ENCODE data around the gene CCR9. TPM values are rescaled to one million over a fixed set of nuclear protein-coding genes. Genes with fewer than 3 reads are reported as not detected.

The CCR9 gene, protein sequence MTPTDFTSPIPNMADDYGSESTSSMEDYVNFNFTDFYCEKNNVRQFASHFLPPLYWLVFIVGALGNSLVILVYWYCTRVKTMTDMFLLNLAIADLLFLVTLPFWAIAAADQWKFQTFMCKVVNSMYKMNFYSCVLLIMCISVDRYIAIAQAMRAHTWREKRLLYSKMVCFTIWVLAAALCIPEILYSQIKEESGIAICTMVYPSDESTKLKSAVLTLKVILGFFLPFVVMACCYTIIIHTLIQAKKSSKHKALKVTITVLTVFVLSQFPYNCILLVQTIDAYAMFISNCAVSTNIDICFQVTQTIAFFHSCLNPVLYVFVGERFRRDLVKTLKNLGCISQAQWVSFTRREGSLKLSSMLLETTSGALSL
- total RNA-seq (2014; rRNA removed; shearing (Covaris generic)) (not detected in 2 replicates), polyA plus RNA-seq (2016; fragmentation: Nextera tagmentation; extraction: Ambion mirVana) (not detected in 2 replicates)

DNA sequence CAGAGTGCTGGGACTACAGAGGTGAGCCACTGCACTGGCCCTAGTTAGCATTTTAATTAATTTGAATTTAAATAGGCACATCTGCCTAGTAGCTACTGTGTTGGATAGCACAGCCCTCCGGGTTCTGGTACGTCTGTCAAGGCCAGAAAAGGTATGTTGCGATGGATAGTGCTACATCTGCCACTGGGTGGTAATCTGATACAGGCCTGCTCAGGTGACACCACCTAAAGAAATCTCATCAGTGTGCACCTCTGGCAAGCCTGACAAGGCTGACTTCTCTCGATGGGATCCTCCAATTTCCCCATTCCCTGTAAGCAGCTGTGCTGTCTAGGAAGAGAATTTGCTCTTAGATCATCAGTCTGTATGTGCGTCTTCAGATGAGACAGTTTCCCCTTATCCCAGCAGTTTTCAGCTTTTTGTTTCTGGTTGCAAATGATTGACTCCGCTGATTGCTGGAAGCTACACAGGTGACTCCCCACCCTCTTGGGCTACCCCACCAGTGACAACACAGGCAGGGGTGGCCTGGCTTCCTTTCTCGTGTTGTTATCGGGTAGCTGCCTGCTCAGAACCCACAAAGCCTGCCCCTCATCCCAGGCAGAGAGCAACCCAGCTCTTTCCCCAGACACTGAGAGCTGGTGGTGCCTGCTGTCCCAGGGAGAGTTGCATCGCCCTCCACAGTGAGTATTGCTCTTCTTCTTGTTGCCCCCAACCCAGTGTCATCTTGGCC, at the start of gene CCR9:
Gene CCR9, plus strand, starts transcription at position 565 of the 727 bp plus-strand sequence. CDS start 8,391 bp downstream, outside the sequence.
- no peaks in the 10 kb centered on the region for H3K36me3 ChIP-seq (ENCODE audit: low read depth)
- H3K9me2 ChIP-seq (ENCODE audit: insufficient read depth): no peaks in the 10 kb centered on the region
- H3K9me3 ChIP-seq (ENCODE audit: low read depth): no peaks in the 10 kb centered on the region
- in situ Hi-C loops (cut with MboI): no loop called here
- no peak within 1 kb of the TSS for H2AFZ ChIP-seq
- H3F3A ChIP-seq (ENCODE audit: insufficient read depth): no peaks in the 10 kb centered on the region
- DNase-seq: no peak
- 0 out of 2 replicates have a peak, but pooled peaks cover under 1% of the 10 kb centered on the region for H3K4me1 ChIP-seq (ENCODE audit: insufficient read depth)
- H3K79me2 ChIP-seq (ENCODE audit: insufficient read depth): no peaks in the 10 kb centered on the region
- TF ChIP-seq EZH2 (IDR thresholded peaks at IDR 0.05; ENCODE audit: insufficient read depth, poor library complexity, severe bottlenecking) (no peak), EZH2phosphoT487 (IDR thresholded peaks at IDR 0.05; ENCODE audit: insufficient read depth, low read depth) (no peak)
- no peak within 1 kb of the TSS for H3K4me3 ChIP-seq
- H3K9ac ChIP-seq: no peak within 1 kb of the TSS
- no peaks in the 10 kb centered on the region for H4K20me1 ChIP-seq (ENCODE audit: insufficient read depth)
- H3K4me2 ChIP-seq (ENCODE audit: unreplicated experiment): no peak within 1 kb of the TSS
- 53 to 58% methylated on average over 9 of the region's 9 CpGs for WGBS, 2 experiments (ENCODE audit: low coverage in 1 of 2, low lambda C conversion rate in 2 of 2, missing lambda C conversion rate in 2 of 2)
- no peak within 1 kb of the TSS for H3K27ac ChIP-seq
- H3K27me3 ChIP-seq (replicated peaks; ENCODE audit: insufficient read depth): peaks cover 36% of the 10 kb centered on the region

- peaks cover 7% of the 10 kb centered on the region; the same call in 1 of the 2 replicates for H3K4me1 ChIP-seq (ENCODE audit: insufficient read depth)
- no peaks in the 10 kb centered on the region for H4K20me1 ChIP-seq (ENCODE audit: insufficient read depth)
- no peaks in the 10 kb centered on the region for H3K27me3 ChIP-seq (replicated peaks; ENCODE audit: insufficient read depth)
- no peak for DNase-seq
- no peak overlapping the region for H3K27ac ChIP-seq
- H3F3A ChIP-seq (ENCODE audit: insufficient read depth): no peaks in the 10 kb centered on the region
- H3K9me2 ChIP-seq (ENCODE audit: insufficient read depth): no peaks in the 10 kb centered on the region
- no peak overlapping the region for H3K4me3 ChIP-seq
- H3K4me2 ChIP-seq (ENCODE audit: unreplicated experiment): no peak overlapping the region
- H3K9ac ChIP-seq: no peak overlapping the region
- H3K9me3 ChIP-seq (ENCODE audit: low read depth): no peaks in the 10 kb centered on the region
- peaks cover 17% of the 10 kb centered on the region; the same call in 1 of the 2 replicates for H3K79me2 ChIP-seq (ENCODE audit: insufficient read depth)
- peaks cover 14% of the 10 kb centered on the region; the same call in 1 of the 2 replicates for H3K36me3 ChIP-seq (ENCODE audit: low read depth)
- WGBS, 2 experiments (ENCODE audit: low coverage in 1 of 2, low lambda C conversion rate in 2 of 2, missing lambda C conversion rate in 2 of 2): 89 to 94% methylated on average over 1 of the region's 1 CpG
- no peak for TF ChIP-seq EZH2phosphoT487 (IDR thresholded peaks at IDR 0.05; ENCODE audit: insufficient read depth, low read depth)
- in situ Hi-C loops (cut with MboI): no loop called here
- no peak overlapping the region for H2AFZ ChIP-seq
Measured at GRCh38 chr3:45838466-45838865, 47.9 kb upstream of the CCR9 start.

DNA sequence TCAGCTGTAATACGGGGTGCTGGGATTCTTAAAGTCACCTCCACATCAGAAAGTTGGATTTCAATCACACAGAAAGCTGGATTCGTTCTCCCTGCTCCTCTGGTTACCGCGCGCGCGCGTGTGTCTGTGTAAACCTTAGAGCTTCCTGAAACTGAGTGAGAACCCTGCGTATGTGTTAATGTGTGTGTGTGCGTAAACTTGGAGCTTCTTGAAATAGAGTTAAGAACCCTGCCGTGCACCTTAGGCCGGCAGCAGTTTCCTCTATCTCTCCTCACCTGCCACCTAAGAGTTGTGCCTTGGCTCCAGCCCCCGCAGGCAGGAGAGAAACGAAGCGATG, 45.0 kb upstream of the CCR9 start:
- H3K27ac ChIP-seq: peak overlapping the region; percentile 90
- no peak for TF ChIP-seq EZH2 (IDR thresholded peaks at IDR 0.05; ENCODE audit: insufficient read depth, poor library complexity, severe bottlenecking)
- TF ChIP-seq EZH2phosphoT487 (IDR thresholded peaks at IDR 0.05; ENCODE audit: insufficient read depth, low read depth): no peak

GRCh38 chr3:45841757-45842491, 44.4 kb upstream of the CCR9 start, which contains the start of gene LZTFL1:
Gene LZTFL1, minus strand, starts transcription at chr3:45842119. Its CDS starts 128 bp downstream, at chr3:45841991.
- Histone ChIP-seq H3K9me2 (ENCODE audit: insufficient read depth) (no peaks in the 10 kb centered on the region), H3K36me3 (ENCODE audit: low read depth) (no peaks in the 10 kb centered on the region), H3K27ac (peak within 1 kb of the TSS; percentile 90), H3K4me1 (ENCODE audit: insufficient read depth) (peaks cover 7% of the 10 kb centered on the region; the same call in 1 of the 2 replicates), H3K4me3 (peak within 1 kb of the TSS; percentile 99), H3K4me2 (ENCODE audit: unreplicated experiment) (peak within 1 kb of the TSS; percentile 89), H2AFZ (peak within 1 kb of the TSS; percentile 95), H3F3A (ENCODE audit: insufficient read depth) (no peaks in the 10 kb centered on the region), H3K9ac (peak within 1 kb of the TSS; percentile 96), H3K79me2 (ENCODE audit: insufficient read depth) (peaks cover 17% of the 10 kb centered on the region; the same call in 1 of the 2 replicates), H3K9me3 (ENCODE audit: low read depth) (no peaks in the 10 kb centered on the region), H4K20me1 (ENCODE audit: insufficient read depth) (no peaks in the 10 kb centered on the region), H3K27me3 (replicated peaks; ENCODE audit: insufficient read depth) (peaks cover 8% of the 10 kb centered on the region; the same call in 1 of the 2 replicates)
- in situ Hi-C loops (cut with MboI): no loop called here
- TF ChIP-seq EZH2 (IDR thresholded peaks at IDR 0.05; ENCODE audit: insufficient read depth, poor library complexity, severe bottlenecking): no peak
- no peak for TF ChIP-seq EZH2phosphoT487 (IDR thresholded peaks at IDR 0.05; ENCODE audit: insufficient read depth, low read depth)
- peak; percentile 99 for DNase-seq
- WGBS, 2 experiments (ENCODE audit: low coverage in 1 of 2, low lambda C conversion rate in 2 of 2, missing lambda C conversion rate in 2 of 2): 2 to 3% methylated on average over 47 to 48 of the region's 49 CpGs

More for the DNA sequence above, 45.0 kb upstream of the CCR9 start:
- no peaks in the 10 kb centered on the region for H3K36me3 ChIP-seq (ENCODE audit: low read depth)
- H4K20me1 ChIP-seq (ENCODE audit: insufficient read depth): no peaks in the 10 kb centered on the region
- H3K79me2 ChIP-seq (ENCODE audit: insufficient read depth): peaks cover 17% of the 10 kb centered on the region; the same call in 1 of the 2 replicates
- H3K4me3 ChIP-seq: peak overlapping the region; percentile 99
- H3F3A ChIP-seq (ENCODE audit: insufficient read depth): no peaks in the 10 kb centered on the region
- WGBS, 2 experiments (ENCODE audit: low coverage in 1 of 2, low lambda C conversion rate in 2 of 2, missing lambda C conversion rate in 2 of 2): 0 to 2% methylated on average over 15 of the region's 15 CpGs
- in situ Hi-C loops (cut with MboI): no loop called here
- H2AFZ ChIP-seq: peak overlapping the region; percentile 95
- H3K27me3 ChIP-seq (replicated peaks; ENCODE audit: insufficient read depth): 0 out of 2 replicates have a peak, but pooled peaks cover 4% of the 10 kb centered on the region
- DNase-seq: peak; percentile 68
- peak overlapping the region; percentile 89 for H3K4me2 ChIP-seq (ENCODE audit: unreplicated experiment)
- H3K9me3 ChIP-seq (ENCODE audit: low read depth): no peaks in the 10 kb centered on the region
- no peaks in the 10 kb centered on the region for H3K9me2 ChIP-seq (ENCODE audit: insufficient read depth)
- H3K9ac ChIP-seq: peak overlapping the region; percentile 96
- peaks cover 7% of the 10 kb centered on the region; the same call in 1 of the 2 replicates for H3K4me1 ChIP-seq (ENCODE audit: insufficient read depth)

Data from GM23248 (cell line).